Heart left ventricle (tissue), 13 donors: ENCODE measurements around the gene IWS1.

ENCODE experiments used
- CTCF ChIP-seq, 12 donors: fragments of 200-600 bp; sonication (generic) in 4 of 12; IDR thresholded peaks; one replicate each; pipeline versions ENCODE4 v1.5.0 to v1.8.0; 2018 to 2022; ENCODE audit warnings: antibody characterized with exemption in 12 of 12, mild to moderate bottlenecking in 5 of 12
- POLR2A ChIP-seq, 2 donors: fragments of 450-650 bp; IDR thresholded peaks; one replicate each; pipeline ENCODE4 v1.6.1; 2017; ENCODE audit warnings: antibody characterized with exemption in 2 of 2, mild to moderate bottlenecking in 2 of 2, moderate library complexity in 2 of 2
- donor health status: ischemic (EF 13 %, LVEDD 7.1; RV severe dilation, severe dysfunction).
- donor health status: DM: no; HTN: yes; CAD: no.
- donor health status: DM: no; HTN: no; CAD: no.
- donor health status: ischemic (EF 25% LVEDD 6.9; RV normal size, moderate dysfunction).
- donor health status: ischemic (EF 25% LVEDD 5.7; RV mildly dilated, moderate dysfunction).
- donor health status: ischemic (EF 35%, LVEDD 5.7; RV mildly dilated, moderate dysfunction).
- donor health status: nonischemic (EF 11% LVEDD 7.7; RV severe dilation, severe dysfunction).
- donor health status: DM: yes; HTN: yes; CAD: no.
- donor health status: PGD.
- donor health status: ischemic (EF 29% LVEDD 5.4; RV normal size, mild dysfunction).
- donor health status: nonischemic (EF 23%, LVEDD 6.1; RV moderate dilation, normal function).

- TF ChIP-seq CTCF (IDR thresholded peaks at IDR 0.05): no peak
- TF ChIP-seq POLR2A (IDR thresholded peaks at IDR 0.05): no peak
Observed at GRCh38 chr2:127498386-127498785, 27.9 kb downstream of the IWS1 start.
